HG02840 (cell line): Measurements from ENCODE around the gene FAM9A.

Experiments
- ATAC-seq: cut with Tn5 transposase; IDR thresholded peaks from one replicate; pipeline ENCODE4 v1.9.1; 2021; ENCODE audit warnings: mild to moderate bottlenecking, moderate library complexity, moderate number of reproducible peaks; ENCODE audit not compliant: unreplicated experiment, low FRiP score

FAM9A gene

DNA sequence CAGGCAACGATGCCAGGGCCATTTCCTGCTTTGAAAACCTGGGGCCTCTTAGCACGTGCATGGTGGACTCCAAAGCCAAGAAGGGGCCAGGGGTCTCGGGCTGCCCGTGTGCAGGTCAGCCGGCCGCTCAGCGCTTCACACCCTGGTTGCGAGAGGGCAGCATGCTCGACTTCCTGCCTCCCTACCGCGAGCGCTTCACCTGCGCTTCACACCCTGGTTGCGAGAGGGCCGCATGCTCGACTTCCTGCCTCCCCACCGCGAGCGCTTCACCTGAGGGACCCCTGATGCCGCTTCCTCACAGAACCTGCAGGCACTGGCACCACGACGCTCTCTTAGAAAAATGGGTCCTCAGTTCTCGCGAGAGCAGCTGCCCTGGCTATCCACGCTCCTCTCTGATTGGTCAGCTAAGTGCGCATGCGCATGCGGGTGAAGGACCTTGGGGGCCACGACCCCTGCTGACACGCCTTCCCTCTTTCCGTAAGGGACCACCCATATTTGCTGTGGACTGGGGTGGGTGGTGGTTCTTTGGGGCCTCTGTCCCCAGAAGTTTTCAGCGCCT lies at the start of gene FAM9A:
TSS of gene FAM9A (minus strand) at position 343 of the 559 bp plus-strand sequence. CDS start 1,212 bp downstream, outside the sequence.
- ATAC-seq, result no peak

- no peak for ATAC-seq
Measured at GRCh38 chrX:8850478-8850877, 49.3 kb upstream of the FAM9A start.

DNA sequence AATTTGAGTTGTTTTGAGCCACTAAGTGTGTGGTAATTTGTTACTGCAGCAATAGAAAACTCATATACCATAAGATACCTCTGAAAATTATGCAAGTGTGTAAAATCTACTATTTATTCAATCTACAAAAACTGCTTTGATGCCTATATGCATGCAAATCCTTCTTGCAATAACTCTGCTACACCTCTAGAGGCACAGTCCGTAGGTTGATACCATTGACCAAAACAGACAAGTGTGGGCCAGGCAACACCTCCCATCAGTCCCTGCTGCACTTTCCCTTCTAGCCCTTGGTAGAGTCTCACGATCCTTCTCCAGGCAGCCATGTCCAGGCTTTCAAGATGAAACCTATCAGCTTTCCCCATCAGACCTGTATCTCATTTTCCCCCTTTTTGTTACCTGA lies 48.8 kb upstream of the FAM9A start:
- ATAC-seq, result no peak

DNA sequence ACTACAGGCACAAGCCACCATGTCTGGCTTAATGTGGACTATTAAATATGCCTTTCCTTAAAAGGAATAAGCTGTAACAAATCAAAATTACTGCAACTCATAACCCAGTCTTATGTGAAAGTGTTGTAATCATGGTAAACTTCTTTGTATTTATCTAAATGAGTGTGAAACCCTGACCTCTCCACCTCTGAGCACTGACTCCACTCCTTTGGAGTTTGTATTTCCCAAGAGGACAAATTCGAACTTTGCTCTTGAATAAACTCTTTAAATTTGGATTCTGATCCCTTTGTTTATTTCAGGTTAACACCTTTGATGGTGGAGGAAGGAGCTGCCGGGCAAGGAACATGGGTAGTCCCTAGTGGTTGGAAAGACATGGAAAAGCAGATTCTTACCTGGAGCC lies 48.3 kb upstream of the FAM9A start:
- ATAC-seq, result no peak

DNA sequence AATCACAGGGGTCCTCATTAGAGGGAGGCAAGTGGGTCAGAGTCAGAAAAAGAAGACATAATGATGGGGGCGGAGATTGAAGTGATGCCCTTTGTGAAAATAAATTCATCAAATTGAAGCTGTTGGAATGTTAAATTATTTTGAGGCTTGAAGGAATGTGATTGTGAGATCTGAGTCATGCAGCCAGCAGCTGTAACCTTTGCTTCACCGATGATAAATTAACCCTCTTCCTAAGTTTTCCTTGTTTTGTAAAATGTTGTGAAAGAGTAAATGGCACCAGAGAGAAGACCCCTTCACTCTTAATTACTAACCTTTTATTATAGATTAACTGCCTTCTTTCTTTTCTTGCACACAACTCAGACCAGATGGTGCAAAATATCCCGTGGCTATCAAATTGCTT lies 47.7 kb upstream of the FAM9A start:
- ATAC-seq, result no peak

DNA sequence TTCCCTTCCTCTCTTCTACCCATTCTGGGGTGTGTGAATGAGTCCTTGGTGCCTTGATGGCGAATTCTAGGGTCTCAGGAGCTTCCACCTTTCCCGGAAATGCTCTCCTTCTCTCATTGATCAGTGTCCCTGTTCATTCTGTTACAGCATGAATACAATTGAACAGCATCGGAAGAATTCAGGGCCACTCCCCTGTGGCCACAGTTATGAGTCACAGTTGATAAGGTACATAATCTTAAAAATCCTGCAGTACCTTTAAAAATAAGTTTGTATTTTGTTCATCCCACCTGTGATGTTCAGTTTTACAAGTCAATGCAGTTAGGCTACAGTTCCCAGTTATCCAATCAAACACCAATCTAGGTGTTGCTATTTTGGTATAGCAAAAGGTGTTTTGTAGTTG lies 47.3 kb upstream of the FAM9A start:
- no peak for ATAC-seq

DNA sequence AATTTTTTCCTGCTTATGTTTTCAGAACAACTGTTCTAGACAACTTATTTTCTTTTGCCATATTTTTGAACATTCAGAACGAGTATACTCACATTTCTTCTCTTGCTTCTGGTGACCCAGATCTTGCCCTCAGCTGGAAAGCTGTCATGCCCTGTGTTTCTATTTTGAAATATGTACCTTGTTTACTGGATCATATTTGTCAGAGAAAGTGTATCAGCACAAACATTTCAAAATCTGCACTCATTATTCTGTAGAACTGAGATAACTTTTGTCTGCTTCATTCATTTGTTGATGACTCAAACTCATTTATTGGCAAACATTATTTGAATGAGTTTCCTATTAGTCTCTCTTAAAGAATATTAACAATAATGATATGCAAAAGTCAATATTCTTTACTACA lies 46.2 kb upstream of the FAM9A start:
- no peak for ATAC-seq

DNA sequence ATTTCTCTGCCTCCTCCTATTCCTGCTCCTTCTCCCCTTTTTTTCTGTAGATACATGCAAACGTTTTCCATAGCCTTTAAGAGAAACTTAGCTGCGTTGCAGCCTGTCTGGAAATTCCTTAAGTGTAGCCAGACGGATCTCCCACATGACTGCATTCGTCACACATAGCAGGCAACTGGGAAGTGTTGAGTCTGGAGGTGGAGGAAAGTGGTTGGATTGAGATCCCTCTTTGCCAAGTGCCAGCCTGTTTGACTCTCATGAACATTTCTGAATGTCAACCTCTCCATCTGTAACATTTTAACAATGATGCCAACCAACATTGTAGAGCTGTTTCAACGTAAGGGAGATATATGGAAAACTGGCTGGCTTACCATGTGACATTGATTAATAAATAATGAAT lies 45.1 kb upstream of the FAM9A start:
- ATAC-seq, result no peak

- no peak for ATAC-seq
Measured at GRCh38 chrX:8845469-8845868, 44.3 kb upstream of the FAM9A start.

- ATAC-seq, result no peak
Measured at GRCh38 chrX:8845060-8845459, 43.9 kb upstream of the FAM9A start.

DNA sequence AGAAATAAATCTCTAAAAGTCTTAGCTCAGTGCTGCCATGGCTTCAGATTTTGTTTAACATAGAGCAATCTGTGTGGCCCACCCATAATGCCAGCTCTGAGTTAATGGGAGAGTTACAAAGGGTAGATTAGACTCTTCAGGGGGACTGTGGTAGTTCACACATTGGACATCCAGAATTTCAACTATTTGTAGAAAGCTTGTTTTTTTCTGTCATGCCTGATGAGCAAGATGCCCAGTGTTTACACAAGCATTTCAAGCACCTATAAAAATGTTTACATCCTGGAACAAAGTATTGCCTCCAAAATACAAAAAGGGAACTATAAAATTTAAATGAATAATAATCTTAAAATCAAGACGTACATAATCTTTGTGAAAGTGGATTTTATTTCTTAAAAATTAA lies 43.0 kb upstream of the FAM9A start:
- ATAC-seq, result no peak

- ATAC-seq, result no peak
Measured at GRCh38 chrX:8841911-8842310, 40.7 kb upstream of the FAM9A start.

- no peak for ATAC-seq
Measured at GRCh38 chrX:8834392-8834791, 33.2 kb upstream of the FAM9A start.

- no peak for ATAC-seq
Measured at GRCh38 chrX:8832582-8833378, 31.6 kb upstream of the FAM9A start.

GRCh38 chrX:8823698-8824097 lies 22.5 kb upstream of the FAM9A start:
- ATAC-seq, result no peak

DNA sequence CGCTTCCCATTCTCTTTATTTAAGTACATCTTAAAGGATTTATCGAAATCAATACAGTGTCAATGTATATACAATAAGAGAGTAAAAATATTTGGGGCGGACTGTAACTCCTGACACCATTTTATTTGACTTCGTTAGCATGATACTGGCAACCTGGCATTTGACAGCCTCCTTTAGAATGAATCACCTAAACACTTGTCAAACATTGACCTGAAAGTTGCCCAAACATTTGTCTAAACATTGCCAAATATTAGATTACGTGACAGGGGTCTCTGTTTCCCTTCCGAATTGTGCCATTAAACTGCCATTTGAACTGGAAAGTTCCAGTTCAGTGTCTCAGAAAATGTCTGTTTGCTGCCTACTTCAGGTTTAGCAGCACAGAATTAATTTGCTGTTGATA lies 20.8 kb upstream of the FAM9A start:
- no peak for ATAC-seq

- ATAC-seq, result no peak
Measured at GRCh38 chrX:8820910-8821527, 19.8 kb upstream of the FAM9A start.

DNA sequence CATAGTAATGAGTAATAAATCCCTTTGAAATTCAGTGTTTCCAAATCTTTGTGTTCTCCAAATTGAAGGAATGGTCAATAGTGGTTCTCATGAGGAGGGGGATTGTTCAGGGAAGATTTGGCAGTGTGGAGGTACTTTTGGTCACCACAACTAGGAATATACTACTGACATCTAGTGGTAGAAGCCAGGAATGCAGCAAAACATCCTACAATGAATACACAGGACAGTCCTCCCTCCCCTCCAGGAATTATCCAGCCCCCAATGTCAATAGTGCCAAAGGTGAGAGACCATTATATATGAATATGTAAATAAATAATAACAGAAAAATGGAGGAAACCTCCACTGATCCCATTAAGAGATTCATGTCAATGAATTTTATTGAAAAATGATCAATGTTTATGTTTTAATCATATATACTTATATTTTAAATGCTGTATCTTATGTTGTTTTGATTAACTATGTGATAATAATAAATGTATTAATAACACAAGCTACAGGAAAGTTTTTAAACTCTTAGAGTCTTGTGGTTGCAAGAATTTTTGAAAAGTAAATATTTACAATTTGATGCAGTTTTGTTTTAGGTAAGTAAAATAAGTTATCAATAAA lies 14.4 kb upstream of the FAM9A start:
- no peak for ATAC-seq

GRCh38 chrX:8813036-8813435 lies 11.9 kb upstream of the FAM9A start:
- ATAC-seq, result no peak

DNA sequence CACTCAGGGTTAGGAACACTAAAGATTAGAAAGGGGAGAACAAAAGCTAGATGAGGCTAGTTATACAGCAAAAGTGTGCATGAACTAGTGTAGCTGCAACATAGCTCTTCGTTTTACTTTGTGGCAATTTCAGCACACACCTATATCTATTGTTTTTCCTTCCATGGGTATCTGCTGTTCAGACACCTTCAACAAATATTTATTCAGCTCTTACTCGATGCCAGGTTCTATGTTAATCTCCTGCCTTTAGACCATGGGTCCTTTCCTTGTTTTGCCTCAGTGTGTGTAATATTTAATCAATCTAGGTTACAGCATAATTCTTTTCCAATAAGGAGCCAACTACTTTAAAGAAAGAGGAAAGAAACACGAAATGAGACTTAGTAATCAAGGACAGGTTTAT lies 10.4 kb upstream of the FAM9A start:
- no peak for ATAC-seq

- ATAC-seq, result no peak
Measured at GRCh38 chrX:8808661-8809060, 7.5 kb upstream of the FAM9A start.

DNA sequence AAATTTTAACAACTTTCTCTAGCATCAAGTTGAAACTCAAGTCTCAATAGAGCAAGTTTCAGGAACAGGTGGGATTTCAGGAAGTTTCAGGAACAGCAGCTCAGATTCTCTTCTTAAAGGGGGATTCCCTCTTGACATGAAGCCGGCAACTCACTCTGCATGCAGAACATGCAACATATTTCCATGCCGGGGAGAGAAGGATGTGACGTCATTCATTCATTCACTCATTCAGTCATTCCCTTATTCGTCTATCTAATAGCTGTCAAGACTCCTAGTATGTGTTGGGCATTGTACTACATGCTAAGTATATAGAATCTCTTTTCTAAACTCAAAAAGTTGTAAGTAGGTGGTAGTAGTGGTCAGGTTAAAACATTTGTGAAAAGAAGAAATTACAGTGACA lies 4.8 kb upstream of the FAM9A start:
- no peak for ATAC-seq
